MM.1S (cell line): ENCODE data around the gene ABHD11.
A peak's percentile ranks its signal among the peaks of the same experiment; 100 is the strongest.

Experiments
- DNase-seq: peaks from one replicate; pipeline ENCODE4 v3.0.0-alpha.2; 2015
- H2AFZ ChIP-seq: fragments of 300-600 bp; sonication (generic); 2 replicates; pipeline ENCODE4 v1.6.0; 2016; ENCODE audit warnings: antibody characterized with exemption, low read length
- H3F3A ChIP-seq: fragments of 300-600 bp; sonication (generic); 2 replicates; pipeline ENCODE4 v1.6.1; 2016; ENCODE audit warnings: mild to moderate bottlenecking, antibody characterized with exemption, low read length, moderate library complexity, mixed read lengths; ENCODE audit not compliant: insufficient read depth
- H3K27ac ChIP-seq: fragments of 300-600 bp; sonication (generic); 2 replicates; pipeline ENCODE4 v1.5.1; 2016; ENCODE audit warnings: mild to moderate bottlenecking, low read length
- H3K27me3 ChIP-seq: fragments of 300-600 bp; sonication (generic); replicated peaks from 2 replicates; pipeline ENCODE4 v1.6.0; 2016; ENCODE audit warnings: low read length; ENCODE audit not compliant: insufficient read depth
- H3K36me3 ChIP-seq: fragments of 300-600 bp; sonication (generic); replicated peaks from 2 replicates; pipeline ENCODE4 v1.6.1; 2016; ENCODE audit warnings: mild to moderate bottlenecking, low read length, mixed read lengths; ENCODE audit not compliant: insufficient read depth
- H3K4me1 ChIP-seq: fragments of 300-600 bp; sonication (generic); 2 replicates; pipeline ENCODE4 v1.6.1; 2016; ENCODE audit warnings: low read length, mixed read lengths
- H3K4me2 ChIP-seq: fragments of 300-600 bp; sonication (generic); 2 replicates; pipeline ENCODE4 v1.6.0; 2016; ENCODE audit warnings: low read depth, low read length
- H3K4me3 ChIP-seq: fragments of 300-600 bp; sonication (generic); 2 replicates; pipeline ENCODE4 v1.5.1; 2016; ENCODE audit warnings: low read length, mixed read lengths
- H3K79me2 ChIP-seq: fragments of 300-600 bp; sonication (generic); 2 replicates; pipeline ENCODE4 v1.6.1; 2016; ENCODE audit warnings: mixed run types, low read length, mixed read lengths
- H3K9ac ChIP-seq: fragments of 300-600 bp; sonication (generic); 2 replicates; pipeline ENCODE4 v1.6.1; 2016; ENCODE audit warnings: low read length, mixed read lengths
- H3K9me2 ChIP-seq: fragments of 300-600 bp; sonication (generic); replicated peaks from 2 replicates; pipeline ENCODE4 v1.6.1; 2016; ENCODE audit warnings: mild to moderate bottlenecking, low read length, mixed read lengths; ENCODE audit not compliant: insufficient read depth
- H3K9me3 ChIP-seq: fragments of 300-600 bp; sonication (generic); replicated peaks from 2 replicates; pipeline ENCODE4 v1.6.1; 2016; ENCODE audit warnings: mild to moderate bottlenecking, low read length, mixed read lengths; ENCODE audit not compliant: insufficient read depth
- H4K20me1 ChIP-seq: fragments of 300-600 bp; sonication (generic); 2 replicates; pipeline ENCODE4 v1.6.1; 2016; ENCODE audit warnings: mild to moderate bottlenecking, low read length, moderate library complexity, mixed read lengths; ENCODE audit not compliant: insufficient read depth
- EZH2 ChIP-seq: fragments of 300-600 bp; sonication (generic); optimal IDR thresholded peaks from 2 replicates; pipeline ENCODE3; 2017; ENCODE audit warnings: low read depth, mild to moderate bottlenecking, antibody characterized with exemption, low read length, mixed read lengths
- EZH2phosphoT487 ChIP-seq: fragments of 300-600 bp; sonication (generic); IDR thresholded peaks from 2 replicates; pipeline ENCODE4 v1.6.1; 2018; ENCODE audit warnings: antibody characterized with exemption, low read length
- TF ChIP-seq, protein P1 (sequence below): fragments of 300-600 bp; sonication (generic); IDR thresholded peaks from 2 replicates; pipeline ENCODE4 v1.5.1; 2016; ENCODE audit warnings: antibody characterized with exemption, low read length, mixed read lengths

ABHD11 gene

GRCh38 chr7:73770860-73771670 is 32.5 kb upstream of the ABHD11 start:
- no peaks in the 10 kb centered on the region for H4K20me1 ChIP-seq
- H3K27me3 ChIP-seq: no peaks in the 10 kb centered on the region
- no peaks in the 10 kb centered on the region for H3K9me2 ChIP-seq
- no peak for DNase-seq
- peak overlapping the region; percentile 28 for H2AFZ ChIP-seq
- H3K36me3 ChIP-seq: no peaks in the 10 kb centered on the region
- H3K4me2 ChIP-seq: peak overlapping the region; percentile 71
- no peak overlapping the region for H3K27ac ChIP-seq
- H3K4me1 ChIP-seq: peaks cover 15% of the 10 kb centered on the region
- H3F3A ChIP-seq: peaks cover 14% of the 10 kb centered on the region
- TF ChIP-seq, protein P1, sequence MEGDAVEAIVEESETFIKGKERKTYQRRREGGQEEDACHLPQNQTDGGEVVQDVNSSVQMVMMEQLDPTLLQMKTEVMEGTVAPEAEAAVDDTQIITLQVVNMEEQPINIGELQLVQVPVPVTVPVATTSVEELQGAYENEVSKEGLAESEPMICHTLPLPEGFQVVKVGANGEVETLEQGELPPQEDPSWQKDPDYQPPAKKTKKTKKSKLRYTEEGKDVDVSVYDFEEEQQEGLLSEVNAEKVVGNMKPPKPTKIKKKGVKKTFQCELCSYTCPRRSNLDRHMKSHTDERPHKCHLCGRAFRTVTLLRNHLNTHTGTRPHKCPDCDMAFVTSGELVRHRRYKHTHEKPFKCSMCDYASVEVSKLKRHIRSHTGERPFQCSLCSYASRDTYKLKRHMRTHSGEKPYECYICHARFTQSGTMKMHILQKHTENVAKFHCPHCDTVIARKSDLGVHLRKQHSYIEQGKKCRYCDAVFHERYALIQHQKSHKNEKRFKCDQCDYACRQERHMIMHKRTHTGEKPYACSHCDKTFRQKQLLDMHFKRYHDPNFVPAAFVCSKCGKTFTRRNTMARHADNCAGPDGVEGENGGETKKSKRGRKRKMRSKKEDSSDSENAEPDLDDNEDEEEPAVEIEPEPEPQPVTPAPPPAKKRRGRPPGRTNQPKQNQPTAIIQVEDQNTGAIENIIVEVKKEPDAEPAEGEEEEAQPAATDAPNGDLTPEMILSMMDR: no peak
- TF ChIP-seq EZH2 (no peak), EZH2phosphoT487 (no peak)
- no peaks in the 10 kb centered on the region for H3K9me3 ChIP-seq
- H3K79me2 ChIP-seq: no peaks in the 10 kb centered on the region
- H3K9ac ChIP-seq: no peak overlapping the region
- H3K4me3 ChIP-seq: peak overlapping the region; percentile 38

GRCh38 chr7:73770002-73770859 is 31.6 kb upstream of the ABHD11 start, which contains the start of gene CLDN3:
TSS of gene CLDN3 (minus strand) at chr7:73770270. CDS start at chr7:73770049, 221 bp downstream.
- Histone ChIP-seq H3K27ac (no peak within 1 kb of the TSS), H3K79me2 (no peaks in the 10 kb centered on the region), H3K9me2 (no peaks in the 10 kb centered on the region), H3K27me3 (no peaks in the 10 kb centered on the region), H3K4me2 (peak within 1 kb of the TSS; percentile 71), H3K4me1 (peaks cover 15% of the 10 kb centered on the region), H3K9me3 (no peaks in the 10 kb centered on the region), H3K9ac (no peak within 1 kb of the TSS), H3F3A (peaks cover 14% of the 10 kb centered on the region), H4K20me1 (no peaks in the 10 kb centered on the region), H2AFZ (peak within 1 kb of the TSS; percentile 28), H3K4me3 (peak within 1 kb of the TSS; percentile 38), H3K36me3 (no peaks in the 10 kb centered on the region)
- TF ChIP-seq EZH2phosphoT487 (no peak), EZH2 (no peak)
- TF ChIP-seq, protein P1: no peak
- no peak for DNase-seq

GRCh38 chr7:73769481-73770001 is 30.9 kb upstream of the ABHD11 start:
- Histone ChIP-seq H3K9ac (no peak overlapping the region), H3K27me3 (no peaks in the 10 kb centered on the region), H3K4me3 (no peak overlapping the region), H3K79me2 (no peaks in the 10 kb centered on the region), H3K9me2 (no peaks in the 10 kb centered on the region), H3K36me3 (no peaks in the 10 kb centered on the region), H3K4me1 (peaks cover 11% of the 10 kb centered on the region), H3K4me2 (no peak overlapping the region), H3K9me3 (no peaks in the 10 kb centered on the region), H3K27ac (no peak overlapping the region), H4K20me1 (no peaks in the 10 kb centered on the region), H3F3A (peaks cover 14% of the 10 kb centered on the region), H2AFZ (no peak overlapping the region)
- no peak for DNase-seq
- TF ChIP-seq, protein P1: no peak
